Loucy (cell line): Measurements from ENCODE around the gene PRCD.
"Not testable (repeated sequence)": the region's sequence is repeated elsewhere in the genome, so short reads cannot be mapped to it uniquely, and the experiment has no call there.

Experiments
- H2AFZ ChIP-seq: fragments of 200-600 bp; sonication (generic); 2 replicates; pipeline ENCODE4 v1.6.0; 2016; ENCODE audit warnings: antibody characterized with exemption, mild to moderate bottlenecking, low read length, moderate library complexity
- H3F3A ChIP-seq: fragments of 200-600 bp; 2 replicates; pipeline ENCODE4 v1.6.0; 2016; ENCODE audit warnings: antibody characterized with exemption, low read depth, mild to moderate bottlenecking
- H3K27me3 ChIP-seq: fragments of 200-600 bp; sonication (generic); 2 replicates; pipeline ENCODE4 v1.6.1; 2014; ENCODE audit warnings: low read length, mild to moderate bottlenecking; ENCODE audit not compliant: insufficient read depth, poor library complexity, severe bottlenecking
- H3K36me3 ChIP-seq: fragments of 200-600 bp; sonication (generic); 2 replicates; pipeline ENCODE4 v1.6.1; 2016; ENCODE audit warnings: low read length; ENCODE audit not compliant: insufficient read depth
- H3K4me1 ChIP-seq: fragments of 200-600 bp; sonication (generic); 2 replicates; pipeline ENCODE4 v1.5.1; 2014; ENCODE audit warnings: low read length, mild to moderate bottlenecking; ENCODE audit not compliant: insufficient read depth, poor library complexity, severe bottlenecking
- H3K4me2 ChIP-seq: fragments of 200-600 bp; sonication (generic); 2 replicates; pipeline ENCODE4 v1.6.0; 2014; ENCODE audit warnings: antibody characterized with exemption, low read length, low read depth, mild to moderate bottlenecking; ENCODE audit not compliant: poor library complexity, severe bottlenecking
- H3K4me3 ChIP-seq: fragments of 200-600 bp; sonication (generic); 2 replicates; pipeline ENCODE4 v1.5.1; 2014; ENCODE audit warnings: low read length, mild to moderate bottlenecking, mixed read lengths; ENCODE audit not compliant: poor library complexity, severe bottlenecking
- H3K79me2 ChIP-seq: fragments of 200-600 bp; sonication (generic); 2 replicates; pipeline ENCODE4 v1.6.1; 2014; ENCODE audit warnings: low read length; ENCODE audit not compliant: insufficient read depth
- H3K9ac ChIP-seq: fragments of 200-600 bp; sonication (generic); 2 replicates; pipeline ENCODE4 v1.6.0; 2014; ENCODE audit warnings: mild to moderate bottlenecking, low read depth, low read length, moderate library complexity; ENCODE audit not compliant: poor library complexity, severe bottlenecking
- H3K9me2 ChIP-seq: fragments of 200-600 bp; sonication (generic); replicated peaks from 2 replicates; pipeline ENCODE4 v1.6.1; 2016; ENCODE audit warnings: low read depth, low read length, mixed read lengths
- H3K9me3 ChIP-seq: fragments of 200-600 bp; sonication (generic); 2 replicates; pipeline ENCODE4 v1.6.1; 2014; ENCODE audit warnings: mild to moderate bottlenecking, antibody characterized with exemption, low read length, low read depth; ENCODE audit not compliant: insufficient read depth
- H4K20me1 ChIP-seq: fragments of 200-600 bp; sonication (generic); 2 replicates; pipeline ENCODE4 v1.6.0; 2014; ENCODE audit warnings: antibody characterized with exemption, low read length, mild to moderate bottlenecking; ENCODE audit not compliant: insufficient read depth, poor library complexity, severe bottlenecking
- CTCF ChIP-seq: fragments of 200-600 bp; sonication (generic); conservative IDR thresholded peaks from 2 replicates; pipeline ENCODE4 v1.5.1; 2014; ENCODE audit warnings: mild to moderate bottlenecking, antibody characterized with exemption, low read length
- EZH2phosphoT487 ChIP-seq: fragments of 200-600 bp; IDR thresholded peaks from 2 replicates; pipeline ENCODE4 v1.6.1; 2018; ENCODE audit warnings: antibody characterized with exemption, mild to moderate bottlenecking, moderate library complexity, borderline replicate concordance

PRCD gene

DNA sequence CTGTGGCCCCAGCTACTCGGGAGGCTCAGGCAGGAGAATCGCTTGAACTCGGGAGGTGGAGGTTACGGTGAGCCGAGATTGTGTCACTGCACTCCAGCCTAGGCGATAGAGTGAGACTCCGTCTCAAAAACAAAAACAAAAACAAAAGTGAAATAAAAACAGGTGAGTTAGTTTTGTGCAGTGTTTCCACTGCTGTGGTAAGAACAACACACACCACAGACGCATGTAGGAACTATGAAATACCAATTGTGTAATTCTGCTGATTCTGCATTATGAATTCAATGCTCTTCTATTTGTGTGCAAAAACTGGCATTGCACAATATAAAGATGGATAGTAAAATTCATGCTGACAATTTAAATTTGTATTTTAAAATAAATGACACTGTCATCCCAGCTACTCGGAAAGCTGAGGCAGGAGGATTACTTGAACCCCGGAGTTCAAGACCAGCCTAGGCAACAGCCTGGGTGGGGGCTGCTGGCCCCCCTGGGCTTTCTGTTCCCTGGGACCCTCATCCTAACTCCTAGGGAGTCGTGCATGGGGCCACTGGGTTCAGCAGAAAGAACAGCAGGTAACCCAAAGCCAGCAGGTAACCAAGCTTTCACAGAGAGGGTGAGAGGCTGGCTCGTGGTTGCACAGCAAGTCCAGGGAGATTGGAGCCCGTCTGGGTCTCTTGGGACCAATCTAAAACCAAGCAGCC, 28.0 kb upstream of the PRCD start:
- Histone ChIP-seq H3F3A (peaks cover 6% of the 10 kb centered on the region; the same call in 1 of the 2 replicates), H3K4me3 (no peak overlapping the region), H4K20me1 (no peaks in the 10 kb centered on the region), H3K4me1 (peaks cover 19% of the 10 kb centered on the region), H3K4me2 (no peak overlapping the region), H3K9me3 (no peaks in the 10 kb centered on the region), H2AFZ (no peak overlapping the region), H3K27me3 (no peaks in the 10 kb centered on the region), H3K9me2 (no peaks in the 10 kb centered on the region), H3K36me3 (no peaks in the 10 kb centered on the region), H3K9ac (no peak overlapping the region), H3K79me2 (no peaks in the 10 kb centered on the region)
- no peak for TF ChIP-seq CTCF
- no peak for TF ChIP-seq EZH2phosphoT487

- H3K4me3 ChIP-seq, result no peak overlapping the region
- H3F3A ChIP-seq, result peaks cover 6% of the 10 kb centered on the region; the same call in 1 of the 2 replicates
- no peaks in the 10 kb centered on the region for H3K36me3 ChIP-seq
- peaks cover 17% of the 10 kb centered on the region for H3K4me1 ChIP-seq
- TF ChIP-seq CTCF, result no peak
- no peak for TF ChIP-seq EZH2phosphoT487
- no peak overlapping the region for H2AFZ ChIP-seq
- H3K9me3 ChIP-seq, result no peaks in the 10 kb centered on the region
- H3K9me2 ChIP-seq, result no peaks in the 10 kb centered on the region
- no peak overlapping the region for H3K9ac ChIP-seq
- H3K4me2 ChIP-seq, result no peak overlapping the region
- H3K27me3 ChIP-seq, result no peaks in the 10 kb centered on the region
- H3K79me2 ChIP-seq, result no peaks in the 10 kb centered on the region
- H4K20me1 ChIP-seq, result no peaks in the 10 kb centered on the region
Observed at GRCh38 chr17:76512366-76513305, 27.2 kb upstream of the PRCD start.

GRCh38 chr17:76513306-76513692, 26.5 kb upstream of the PRCD start:
- no peak overlapping the region for H2AFZ ChIP-seq
- no peaks in the 10 kb centered on the region for H3K79me2 ChIP-seq
- H3K4me1 ChIP-seq, result peaks cover 17% of the 10 kb centered on the region
- no peak overlapping the region for H3K4me2 ChIP-seq
- H3K27me3 ChIP-seq, result no peaks in the 10 kb centered on the region
- TF ChIP-seq EZH2phosphoT487 (no peak), CTCF (no peak)
- no peaks in the 10 kb centered on the region for H3K9me2 ChIP-seq
- peaks cover 6% of the 10 kb centered on the region; the same call in 1 of the 2 replicates for H3F3A ChIP-seq
- no peaks in the 10 kb centered on the region for H4K20me1 ChIP-seq
- no peaks in the 10 kb centered on the region for H3K36me3 ChIP-seq
- no peak overlapping the region for H3K4me3 ChIP-seq
- H3K9me3 ChIP-seq, result no peaks in the 10 kb centered on the region
- no peak overlapping the region for H3K9ac ChIP-seq

DNA sequence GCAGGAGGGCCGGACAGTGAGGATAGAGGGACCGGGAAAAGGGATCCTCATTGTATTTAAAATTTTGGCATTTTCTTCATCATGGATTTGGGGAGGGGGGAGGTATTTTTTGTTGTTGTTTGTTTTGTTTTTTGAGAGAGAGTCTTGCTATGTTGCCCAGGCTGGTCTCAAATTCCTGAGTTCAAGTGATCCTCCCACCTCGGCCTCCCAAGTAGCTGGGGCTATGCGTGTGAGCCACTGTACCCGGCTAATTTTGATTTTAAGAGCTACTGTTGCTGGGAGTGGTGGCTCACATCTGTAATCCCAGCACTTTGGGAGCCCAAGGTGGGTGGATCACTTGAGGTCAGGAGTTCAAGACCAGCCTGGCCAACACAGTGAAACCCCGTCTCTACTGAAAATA, 25.5 kb upstream of the PRCD start:
- H3K9me3 ChIP-seq, H3K9ac ChIP-seq, H3K4me2 ChIP-seq: not testable (repeated sequence)

More for the DNA sequence above, 25.5 kb upstream of the PRCD start:
- not testable (repeated sequence) for H3K79me2 ChIP-seq, H3K36me3 ChIP-seq, H3F3A ChIP-seq, H3K9me2 ChIP-seq, H3K27me3 ChIP-seq, H4K20me1 ChIP-seq, H3K4me3 ChIP-seq, H2AFZ ChIP-seq
- peaks cover 17% of the 10 kb centered on the region for H3K4me1 ChIP-seq
